Measurements from ENCODE around the gene HIPK2.

GRCh38 chr7:139563856-139564255 is 213.9 kb downstream of the HIPK2 start:
- TF ChIP-seq POLR2AphosphoS5 (IDR thresholded peaks at IDR 0.05; ENCODE audit: low read depth) (no peak), EZH2phosphoT487 (IDR thresholded peaks at IDR 0.05; ENCODE audit: unreplicated experiment) (no peak)

Measured in GM23338 (cell line).